Dendritic cell treated with granulocyte-macrophage colony-stimulating factor and Interleukin-4, amounts not matched to agents 40 ng/mL and 50 ng/mL, for 4 days (primary cell): ENCODE data around the gene TNFRSF8.

ENCODE experiments used
- H3K27ac Mint-ChIP-seq: one replicate; pipeline ENCODE4 v1.8.0; 2022; ENCODE audit warnings: mild to moderate bottlenecking, mixed read lengths
- H3K27me3 Mint-ChIP-seq: one replicate; pipeline ENCODE4 v1.8.0; 2022; ENCODE audit warnings: mild to moderate bottlenecking, mixed read lengths
- H3K36me3 Mint-ChIP-seq: one replicate; pipeline ENCODE4 v1.8.0; 2022; ENCODE audit warnings: low read depth, mixed read lengths
- H3K4me1 Mint-ChIP-seq: one replicate; pipeline ENCODE4 v1.8.0; 2022; ENCODE audit warnings: low read depth, mixed read lengths
- H3K4me3 Mint-ChIP-seq: one replicate; pipeline ENCODE4 v1.8.0; 2022; ENCODE audit warnings: mild to moderate bottlenecking, moderate library complexity, mixed read lengths
- H3K9me3 Mint-ChIP-seq: one replicate; pipeline ENCODE4 v1.8.0; 2022; ENCODE audit warnings: mixed read lengths
- intact Hi-C: fragments of 100-400 bp; cut with micrococcal nuclease; formaldehyde crosslinking; loops from one replicate; pipeline ENCODE4 v1.15.0; 2022

The TNFRSF8 gene

DNA sequence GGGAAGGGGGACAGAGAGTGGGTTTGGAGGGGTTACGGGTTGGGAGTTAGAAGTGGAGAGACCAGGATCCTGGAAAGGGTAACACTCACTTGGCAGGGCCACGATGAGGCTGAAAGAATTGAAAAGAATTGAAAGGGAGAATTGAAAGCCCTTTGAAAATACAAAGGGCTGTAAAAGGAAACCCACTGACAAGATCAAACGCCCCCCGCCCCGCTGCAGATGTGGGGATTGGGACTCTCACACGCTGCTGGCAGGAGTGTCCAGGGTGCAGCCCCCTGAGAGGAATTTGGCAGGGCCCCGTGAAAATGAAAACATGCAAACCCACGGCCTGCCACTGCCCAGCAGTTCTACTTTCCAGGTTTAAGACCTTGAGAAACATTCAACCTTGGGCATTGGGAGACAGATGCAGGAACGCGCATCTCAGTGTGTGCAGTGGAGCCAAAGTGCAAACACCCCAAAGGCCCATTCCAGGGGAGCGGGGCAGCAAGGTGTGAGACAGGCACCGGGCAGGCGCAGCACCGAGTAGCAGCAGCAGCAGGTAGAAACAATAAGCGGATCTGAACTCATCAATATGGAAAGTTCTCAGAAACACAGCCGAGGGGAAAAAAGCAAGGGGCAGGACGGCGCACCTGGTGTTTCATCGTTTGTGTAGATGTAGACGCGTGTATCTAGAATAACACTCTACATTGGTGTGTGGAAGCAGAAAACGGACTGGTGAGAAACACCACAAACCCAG lies 95.4 kb downstream of the TNFRSF8 start:
- intact Hi-C loops = no loop called here

DNA sequence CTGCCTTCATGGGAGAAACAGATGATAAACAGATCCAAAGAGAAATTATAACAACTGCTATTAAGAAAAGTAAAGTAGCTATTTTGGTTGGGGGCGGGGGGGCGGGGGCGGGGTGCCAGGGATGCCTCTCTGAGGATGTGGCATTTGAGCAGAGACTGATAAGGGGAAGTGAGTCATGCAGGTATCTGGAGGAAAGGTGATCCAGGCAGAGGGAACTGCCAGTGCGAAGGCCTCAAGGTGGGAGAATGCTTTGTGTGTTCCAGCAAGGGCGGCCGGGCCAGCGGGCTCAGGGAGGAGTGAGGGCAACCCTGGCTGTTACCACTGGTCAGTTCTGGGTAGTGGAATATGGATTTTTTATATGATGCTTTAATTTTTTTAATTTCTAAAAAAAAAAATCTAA lies 96.7 kb downstream of the TNFRSF8 start:
- H3K27ac Mint-ChIP-seq = peak overlapping the region; percentile 93
- intact Hi-C loops = no loop called here
- H3K4me3 Mint-ChIP-seq = no peak overlapping the region
- peaks cover 81% of the 10 kb centered on the region for H3K4me1 Mint-ChIP-seq
- no peaks in the 10 kb centered on the region for H3K27me3 Mint-ChIP-seq
- H3K9me3 Mint-ChIP-seq = no peaks in the 10 kb centered on the region
- H3K36me3 Mint-ChIP-seq = no peaks in the 10 kb centered on the region

More for the DNA sequence above, 95.4 kb downstream of the TNFRSF8 start:
- Mint-ChIP-seq H3K9me3 (no peaks in the 10 kb centered on the region), H3K4me3 (no peak overlapping the region), H3K4me1 (peaks cover 73% of the 10 kb centered on the region), H3K27ac (peak overlapping the region; percentile 76), H3K36me3 (no peaks in the 10 kb centered on the region), H3K27me3 (no peaks in the 10 kb centered on the region)

- peaks cover 87% of the 10 kb centered on the region for H3K4me1 Mint-ChIP-seq
- H3K36me3 Mint-ChIP-seq = no peaks in the 10 kb centered on the region
- H3K4me3 Mint-ChIP-seq = peak overlapping the region; percentile 23
- no peaks in the 10 kb centered on the region for H3K27me3 Mint-ChIP-seq
- H3K27ac Mint-ChIP-seq = peak overlapping the region; percentile 93
- no peaks in the 10 kb centered on the region for H3K9me3 Mint-ChIP-seq
- intact Hi-C loops = no loop called here
Observed at GRCh38 chr1:12161324-12161661, 98.2 kb downstream of the TNFRSF8 start.

DNA sequence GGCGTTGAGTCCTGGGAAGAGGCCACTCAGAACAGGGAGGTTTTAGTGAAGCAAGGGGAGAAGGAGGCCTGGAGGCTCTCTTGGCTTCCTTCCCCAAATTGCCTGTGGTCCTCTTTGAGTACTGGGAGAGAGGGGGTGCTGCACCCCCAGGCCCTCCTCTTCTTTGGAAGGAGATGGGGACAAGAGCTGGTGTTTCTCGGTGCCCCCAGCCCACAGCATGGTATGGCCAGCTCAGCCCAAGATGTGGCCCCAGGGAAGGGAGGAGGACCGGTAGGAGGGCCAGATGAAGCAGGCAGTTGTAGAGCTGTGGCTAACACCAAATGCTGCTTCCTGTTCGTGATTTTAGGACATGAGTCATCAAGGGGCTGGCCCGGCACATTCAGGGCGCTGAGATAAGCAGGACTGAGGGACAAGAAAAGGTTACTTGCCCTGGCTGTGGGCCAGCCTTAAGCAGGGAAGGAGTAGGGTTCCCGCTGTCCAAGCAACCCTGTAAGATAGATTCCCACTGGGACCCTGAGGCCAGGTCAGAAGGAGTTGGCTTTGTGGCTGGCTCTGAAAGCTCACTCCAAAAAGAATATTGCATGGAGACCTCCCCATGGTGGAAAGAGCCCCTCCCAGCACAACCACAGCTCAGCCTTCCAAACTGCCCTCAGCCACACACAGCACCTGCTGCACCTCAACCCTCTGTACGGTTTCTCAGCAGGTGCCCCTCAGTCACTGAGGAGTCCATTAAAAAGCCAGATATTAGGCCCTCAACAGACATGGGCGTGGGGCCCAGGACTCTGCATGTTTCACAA lies 98.8 kb downstream of the TNFRSF8 start:
- Mint-ChIP-seq H3K4me1 (peaks cover 92% of the 10 kb centered on the region), H3K27ac (peak overlapping the region; percentile 93), H3K27me3 (no peaks in the 10 kb centered on the region), H3K36me3 (no peaks in the 10 kb centered on the region), H3K4me3 (peak overlapping the region; percentile 26), H3K9me3 (no peaks in the 10 kb centered on the region)
- intact Hi-C loops = no loop called here

- no peak overlapping the region for H3K4me3 Mint-ChIP-seq
- H3K4me1 Mint-ChIP-seq = peaks cover 88% of the 10 kb centered on the region
- H3K27ac Mint-ChIP-seq = peak overlapping the region; percentile 93
- intact Hi-C loops = no loop called here
- H3K9me3 Mint-ChIP-seq = no peaks in the 10 kb centered on the region
- H3K36me3 Mint-ChIP-seq = peaks cover 4% of the 10 kb centered on the region
- H3K27me3 Mint-ChIP-seq = no peaks in the 10 kb centered on the region
Observed at GRCh38 chr1:12162459-12163137, 99.5 kb downstream of the TNFRSF8 start.

DNA sequence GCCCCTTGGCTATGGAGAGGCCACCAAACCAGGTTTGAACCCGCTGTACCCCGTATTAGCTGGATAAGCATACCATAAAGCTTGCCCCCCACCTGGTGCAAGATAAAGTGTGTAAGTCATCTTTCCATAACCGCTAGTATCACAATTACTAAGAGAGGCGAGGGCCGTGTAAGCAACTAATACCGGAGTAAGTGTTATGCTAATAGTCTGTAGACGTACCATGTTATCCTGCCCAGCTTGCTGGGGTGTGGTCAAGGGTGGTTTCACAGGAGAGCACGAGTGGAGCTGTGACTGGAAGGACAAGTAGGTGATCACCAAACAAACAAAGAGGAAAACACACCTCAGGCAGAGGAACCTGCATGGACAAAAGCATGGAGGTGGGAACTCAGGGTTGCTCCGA lies 100.1 kb downstream of the TNFRSF8 start:
- peaks cover 88% of the 10 kb centered on the region for H3K4me1 Mint-ChIP-seq
- no peak overlapping the region for H3K4me3 Mint-ChIP-seq
- intact Hi-C loops = no loop called here
- H3K27ac Mint-ChIP-seq = peak overlapping the region; percentile 93
- no peaks in the 10 kb centered on the region for H3K9me3 Mint-ChIP-seq
- no peaks in the 10 kb centered on the region for H3K27me3 Mint-ChIP-seq
- H3K36me3 Mint-ChIP-seq = peaks cover 10% of the 10 kb centered on the region

DNA sequence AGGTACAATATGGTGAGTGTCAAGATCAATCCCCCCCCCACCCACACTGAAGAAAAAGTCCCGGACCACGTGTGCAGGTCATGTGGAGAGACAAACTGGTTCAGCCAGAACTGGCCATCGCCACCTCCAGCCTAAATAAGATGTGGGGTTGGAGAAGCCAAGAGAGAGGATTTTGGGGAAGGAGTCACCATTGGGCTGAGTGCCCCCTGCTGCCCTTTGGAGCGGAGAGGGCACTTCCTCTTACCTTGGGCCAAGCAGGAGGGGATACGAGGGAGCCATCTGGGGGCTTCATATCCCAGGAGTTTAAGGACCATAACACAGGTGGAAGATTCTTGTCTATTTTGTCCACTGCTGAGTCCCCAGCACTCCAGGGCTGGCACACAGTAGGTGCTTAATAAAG lies 101.1 kb downstream of the TNFRSF8 start:
- Mint-ChIP-seq H3K4me1 (peaks cover 90% of the 10 kb centered on the region), H3K27ac (peak overlapping the region; percentile 93)
- intact Hi-C loops = no loop called here

DNA sequence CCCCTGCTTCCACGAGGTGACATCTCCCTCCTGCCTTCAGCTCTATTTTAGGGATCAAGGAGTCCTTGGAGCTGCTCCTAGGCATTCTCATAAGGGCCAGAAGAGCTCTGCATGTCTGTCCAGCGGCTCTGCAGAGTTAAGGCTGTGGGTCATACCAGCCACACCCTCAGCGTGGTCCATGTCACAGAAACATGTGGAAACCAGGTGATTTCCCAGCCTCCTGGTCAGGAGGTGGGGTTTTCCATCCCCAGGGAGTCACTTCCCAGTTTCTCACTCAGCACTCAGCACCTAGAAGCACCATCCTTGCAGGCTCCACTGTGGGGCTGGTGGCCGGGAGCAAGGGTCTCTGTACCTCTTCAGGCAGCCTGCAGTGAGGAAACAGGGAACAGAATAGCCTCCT lies 102.2 kb downstream of the TNFRSF8 start:
- H3K27me3 Mint-ChIP-seq = no peaks in the 10 kb centered on the region
- no peak overlapping the region for H3K4me3 Mint-ChIP-seq
- H3K36me3 Mint-ChIP-seq = peaks cover 32% of the 10 kb centered on the region
- intact Hi-C loops = no loop called here
- H3K27ac Mint-ChIP-seq = no peak overlapping the region
- no peaks in the 10 kb centered on the region for H3K9me3 Mint-ChIP-seq
- H3K4me1 Mint-ChIP-seq = peaks cover 95% of the 10 kb centered on the region

More for the DNA sequence above, 101.1 kb downstream of the TNFRSF8 start:
- Mint-ChIP-seq H3K9me3 (no peaks in the 10 kb centered on the region), H3K4me3 (no peak overlapping the region), H3K36me3 (peaks cover 20% of the 10 kb centered on the region), H3K27me3 (no peaks in the 10 kb centered on the region)

- intact Hi-C loops = loop anchor here (2.0 kb wide), 1 partner anchor 42 kb away; no protein-coding TSS in a partner anchor
- H3K9me3 Mint-ChIP-seq = no peaks in the 10 kb centered on the region
- peaks cover 45% of the 10 kb centered on the region for H3K36me3 Mint-ChIP-seq
- H3K4me3 Mint-ChIP-seq = peak within 1 kb of the TSS; percentile 100
- H3K4me1 Mint-ChIP-seq = peaks cover 94% of the 10 kb centered on the region
- H3K27ac Mint-ChIP-seq = peak within 1 kb of the TSS; percentile 93
- H3K27me3 Mint-ChIP-seq = no peaks in the 10 kb centered on the region
Observed at GRCh38 chr1:12166834-12167492, 103.9 kb downstream of the TNFRSF8 start, which contains the start of gene TNFRSF1B. TSS of gene TNFRSF1B (plus strand) at chr1:12166991. CDS start at chr1:12167092, 101 bp downstream.

DNA sequence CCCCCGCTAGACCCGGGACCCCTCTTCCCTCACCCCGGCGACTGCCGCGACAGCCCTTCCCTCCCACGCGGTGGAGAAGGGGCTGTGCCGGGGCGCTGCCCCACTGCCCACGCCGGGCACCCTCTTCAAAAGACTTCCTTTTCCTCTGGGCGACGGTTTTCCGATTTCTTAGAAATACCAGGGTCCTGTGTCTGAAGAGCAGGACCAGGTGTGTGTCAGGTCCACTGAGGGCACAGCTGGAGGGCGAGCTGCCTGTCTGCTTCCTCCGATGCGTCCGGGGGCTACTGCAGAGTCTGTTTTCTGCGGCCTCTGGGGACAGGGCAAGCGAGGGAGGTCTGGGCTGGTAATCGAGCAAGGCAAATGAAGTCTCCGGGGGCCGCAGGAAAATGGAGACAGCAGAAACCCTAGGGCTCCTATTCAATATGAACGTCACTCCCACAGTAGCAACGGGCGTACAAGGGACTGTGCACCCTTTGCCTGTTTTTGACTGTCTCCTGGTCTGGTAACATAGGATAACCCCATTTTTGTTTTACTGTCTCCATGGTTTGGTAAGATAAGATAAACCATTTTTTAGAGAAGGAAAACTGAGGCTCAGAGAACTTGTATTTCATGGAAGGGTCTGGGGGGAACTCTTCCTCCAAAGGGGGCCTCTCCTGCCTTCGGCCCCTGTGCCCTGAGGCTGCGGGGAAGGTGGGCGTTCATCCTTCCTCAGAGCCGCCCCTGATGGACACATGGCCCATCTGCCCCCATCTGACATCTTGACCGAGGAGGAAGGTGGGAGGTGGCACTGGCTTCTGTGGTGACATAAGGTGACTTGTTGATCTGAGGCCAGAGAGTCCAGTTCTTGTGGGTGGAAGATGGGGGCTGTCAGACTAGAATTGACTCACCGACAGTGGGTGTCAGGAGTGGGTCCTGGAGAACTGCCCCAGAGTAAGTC lies 104.7 kb downstream of the TNFRSF8 start:
- Mint-ChIP-seq H3K36me3 (peaks cover 50% of the 10 kb centered on the region), H3K27me3 (no peaks in the 10 kb centered on the region), H3K27ac (peak overlapping the region; percentile 93), H3K9me3 (no peaks in the 10 kb centered on the region), H3K4me1 (peaks cover 94% of the 10 kb centered on the region), H3K4me3 (peak overlapping the region; percentile 100)
- intact Hi-C loops = loop anchor here (2.0 kb wide), 1 partner anchor 43 kb away; no protein-coding TSS in a partner anchor

DNA sequence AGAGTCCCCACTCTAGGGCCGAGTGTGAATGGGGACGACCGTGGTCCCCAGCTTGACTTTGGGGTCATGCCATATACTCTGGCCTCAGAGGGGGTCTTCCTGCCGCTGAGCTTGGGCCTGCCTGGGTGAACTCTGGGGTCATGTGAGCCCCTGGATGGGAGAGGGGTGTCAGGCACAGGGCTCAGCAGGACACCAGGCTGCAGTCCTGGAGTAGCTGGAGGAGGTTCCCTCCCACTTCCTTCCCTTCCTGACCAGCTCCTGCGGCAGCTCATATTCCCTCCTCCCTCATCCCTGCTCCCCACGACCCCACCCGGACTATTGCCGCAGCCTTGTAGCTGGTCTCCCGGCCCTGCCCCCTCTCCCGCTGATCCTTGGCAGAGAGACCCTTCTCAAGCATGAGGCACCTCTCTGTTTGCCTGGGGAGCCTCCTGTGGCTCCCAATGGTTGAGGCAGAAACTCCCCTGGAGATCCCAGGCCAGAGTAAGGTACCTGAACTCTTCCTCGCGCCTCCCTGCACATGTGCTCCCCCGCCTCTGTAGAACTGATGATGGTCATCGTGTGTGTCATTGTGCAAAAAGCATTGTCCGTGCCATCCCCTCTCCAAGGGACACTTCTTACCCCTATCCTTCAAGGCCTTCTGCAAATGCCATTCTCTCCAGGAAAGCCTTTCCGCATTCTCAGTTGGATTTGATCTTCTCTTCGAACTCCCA lies 105.5 kb downstream of the TNFRSF8 start:
- Mint-ChIP-seq H3K27ac (peak overlapping the region; percentile 93), H3K4me3 (peak overlapping the region; percentile 100), H3K36me3 (peaks cover 53% of the 10 kb centered on the region), H3K27me3 (no peaks in the 10 kb centered on the region), H3K9me3 (no peaks in the 10 kb centered on the region), H3K4me1 (peaks cover 94% of the 10 kb centered on the region)
- intact Hi-C loops = no loop called here

DNA sequence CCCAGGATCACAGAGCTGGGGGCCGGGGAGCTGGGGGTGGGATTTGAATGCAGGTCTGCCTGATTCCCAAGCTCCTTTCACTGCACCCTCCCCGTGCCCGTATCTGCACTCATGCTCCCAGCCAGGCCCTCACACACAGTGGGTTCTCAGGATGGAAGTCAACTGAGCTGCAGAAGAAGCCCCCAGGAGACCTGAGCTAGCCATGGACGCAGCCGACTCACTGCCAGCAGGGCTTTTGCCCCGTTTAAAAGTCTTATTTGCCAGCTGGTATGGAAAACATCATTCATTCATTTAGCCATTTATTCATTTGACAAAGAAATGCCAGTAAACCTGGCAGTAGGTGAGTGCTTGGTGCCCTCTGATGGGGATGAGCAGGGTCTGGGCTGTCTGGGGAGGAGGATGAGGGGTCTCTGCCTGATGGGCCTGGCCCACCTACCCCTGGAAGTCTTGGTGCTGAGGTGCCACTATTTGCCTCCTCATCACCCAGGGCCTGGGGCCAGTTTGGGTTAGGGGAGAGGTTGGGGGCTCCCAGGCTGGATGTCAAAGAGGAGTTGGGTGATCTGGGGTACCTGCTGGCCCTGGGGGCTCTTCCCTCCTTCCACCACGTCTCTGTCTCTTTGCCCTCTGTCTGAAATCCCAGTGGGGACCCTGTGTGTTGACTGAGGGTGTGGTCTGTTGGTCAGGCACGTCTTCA lies 106.5 kb downstream of the TNFRSF8 start:
- H3K27ac Mint-ChIP-seq = peak overlapping the region; percentile 78
- H3K36me3 Mint-ChIP-seq = peaks cover 61% of the 10 kb centered on the region
- H3K9me3 Mint-ChIP-seq = no peaks in the 10 kb centered on the region
- H3K4me3 Mint-ChIP-seq = peak overlapping the region; percentile 51
- no peaks in the 10 kb centered on the region for H3K27me3 Mint-ChIP-seq
- peaks cover 94% of the 10 kb centered on the region for H3K4me1 Mint-ChIP-seq
- intact Hi-C loops = no loop called here
